Activated CD8-positive, alpha-beta T cell treated with anti-CD3 and anti-CD28 coated beads for 36 hours (primary cell): ENCODE data around the gene PTPRD. TPM values are rescaled to one million over a fixed set of nuclear protein-coding genes. Genes with fewer than 3 reads are reported as not detected.

Experiments used
- ATAC-seq: fragments of 200-7000 bp; cut with Tn5 transposase; one replicate; pipeline ENCODE4 v1.10.0; 2021; ENCODE audit warnings: mild to moderate bottlenecking, moderate library complexity
- CTCF ChIA-PET: fragments of 350-600 bp; sonication (Branson Sonifier 250); formaldehyde crosslinking; loops from one replicate; lab custom pipeline; 2021; ENCODE audit warnings: antibody characterized with exemption; lab: Charles Lee
- POLR2A ChIA-PET: fragments of 350-600 bp; sonication (Branson Sonifier 250); formaldehyde crosslinking; loops from one replicate; lab custom pipeline; 2021; ENCODE audit warnings: antibody characterized with exemption; lab: Charles Lee
- DNase-seq: peaks from one replicate; pipeline ENCODE4 v3.0.0-alpha.2; 2020
- H3K27ac Mint-ChIP-seq: one replicate; pipeline ENCODE4 v1.8.0; 2021; ENCODE audit warnings: mild to moderate bottlenecking, mixed read lengths
- H3K27me3 Mint-ChIP-seq: one replicate; pipeline ENCODE4 v1.8.0; 2021; ENCODE audit warnings: mixed read lengths
- H3K36me3 Mint-ChIP-seq: one replicate; pipeline ENCODE4 v1.8.0; 2021; ENCODE audit warnings: low read depth, mixed read lengths
- H3K4me1 Mint-ChIP-seq: one replicate; pipeline ENCODE4 v1.8.0; 2021; ENCODE audit warnings: low read depth, mixed read lengths
- H3K4me3 Mint-ChIP-seq: one replicate; pipeline ENCODE4 v1.8.0; 2021; ENCODE audit warnings: mild to moderate bottlenecking, moderate library complexity, mixed read lengths
- H3K9me3 Mint-ChIP-seq: one replicate; pipeline ENCODE4 v1.8.0; 2021; ENCODE audit warnings: mixed read lengths
- CTCF ChIP-seq: fragments of 200-600 bp; IDR thresholded peaks from one replicate; pipeline ENCODE4 v1.8.0; 2022; ENCODE audit warnings: antibody characterized with exemption, mild to moderate bottlenecking
- intact Hi-C: fragments of 100-400 bp; cut with micrococcal nuclease; formaldehyde crosslinking; loops from one replicate; pipeline ENCODE4 v1.10.0; 2022
- total RNA-seq, 2 experiments: library from RNA; stranded (reverse); gene quantifications; one replicate each; pipeline ENCODE4 v1.2.3, GENCODE V29; 2021

Gene PTPRD
- total RNA-seq, 2 experiments from 2014 or later: not detected

DNA sequence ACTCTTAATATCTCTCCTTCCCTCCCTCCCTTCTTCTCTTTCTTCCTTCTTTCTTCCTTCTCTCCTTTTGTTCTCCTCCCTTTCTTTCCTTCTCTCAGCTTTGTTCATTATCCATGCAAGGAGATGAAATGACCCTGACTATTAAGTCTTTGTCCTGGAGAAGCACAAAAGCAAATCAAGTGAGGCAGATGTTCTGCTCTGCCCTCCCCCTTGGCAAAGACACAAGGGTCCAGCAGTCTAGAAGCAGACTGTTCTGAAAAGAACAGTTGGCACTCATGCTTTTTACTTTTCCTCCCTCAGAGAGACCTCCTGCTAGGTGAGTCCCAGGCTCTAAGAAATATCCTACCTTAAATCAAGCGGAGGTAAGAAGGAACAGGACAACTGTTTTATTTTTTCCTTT is 1745.7 kb downstream of the PTPRD start:
- Mint-ChIP-seq H3K4me3 (no peak overlapping the region), H3K4me1 (no peaks in the 10 kb centered on the region), H3K9me3 (no peaks in the 10 kb centered on the region), H3K36me3 (no peaks in the 10 kb centered on the region), H3K27ac (no peak overlapping the region), H3K27me3 (peaks cover 1% of the 10 kb centered on the region)
- ChIA-PET CTCF (no interaction called here), POLR2A (no interaction called here)
- intact Hi-C loops: no loop called here
- ATAC-seq (no peak), DNase-seq (no peak)
- TF ChIP-seq CTCF: no peak

GRCh38 chr9:8864545-8864896 is 1748.3 kb downstream of the PTPRD start:
- CTCF ChIA-PET: no interaction called here
- Mint-ChIP-seq H3K4me3 (no peak overlapping the region), H3K36me3 (no peaks in the 10 kb centered on the region), H3K27ac (no peak overlapping the region), H3K4me1 (no peaks in the 10 kb centered on the region), H3K9me3 (no peaks in the 10 kb centered on the region), H3K27me3 (peaks cover 2% of the 10 kb centered on the region)
- intact Hi-C loops: no loop called here
- POLR2A ChIA-PET: no interaction called here
- TF ChIP-seq CTCF: no peak
- no peak for ATAC-seq
- no peak for DNase-seq

- Mint-ChIP-seq H3K4me3 (no peak overlapping the region), H3K9me3 (no peaks in the 10 kb centered on the region), H3K4me1 (no peaks in the 10 kb centered on the region), H3K27me3 (peaks cover 7% of the 10 kb centered on the region), H3K36me3 (no peaks in the 10 kb centered on the region), H3K27ac (no peak overlapping the region)
- ATAC-seq (no peak), DNase-seq (no peak)
- POLR2A ChIA-PET: no interaction called here
- no peak for TF ChIP-seq CTCF
- CTCF ChIA-PET: no interaction called here
- intact Hi-C loops: no loop called here
These were observed 1748.8 kb downstream of the PTPRD start for GRCh38 chr9:8863886-8864544.

DNA sequence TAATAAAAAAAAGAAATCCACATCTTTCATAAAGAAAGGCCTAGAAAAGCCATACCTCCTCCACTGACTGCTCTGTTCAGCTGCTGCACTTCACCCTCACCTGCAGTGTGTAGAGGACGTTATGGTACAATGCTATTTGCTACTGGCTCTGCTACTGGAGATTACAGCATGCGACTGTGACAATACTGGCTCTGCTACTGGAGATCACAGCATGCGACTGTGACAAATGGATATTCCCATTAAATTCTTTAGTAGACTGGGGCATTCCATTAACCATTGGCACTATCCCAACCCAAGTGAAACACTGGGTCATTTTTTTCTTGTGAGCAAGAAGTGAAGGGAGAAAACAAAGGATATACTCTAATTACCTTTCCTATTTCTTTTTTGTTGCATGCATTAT is 1749.7 kb downstream of the PTPRD start:
- H3K4me1 Mint-ChIP-seq: no peaks in the 10 kb centered on the region
- intact Hi-C loops: no loop called here
- no peak for DNase-seq
- no peaks in the 10 kb centered on the region for H3K36me3 Mint-ChIP-seq
- no peak for ATAC-seq
- no peak for TF ChIP-seq CTCF
- no peaks in the 10 kb centered on the region for H3K9me3 Mint-ChIP-seq
- CTCF ChIA-PET: no interaction called here
- peaks cover 14% of the 10 kb centered on the region for H3K27me3 Mint-ChIP-seq
- H3K27ac Mint-ChIP-seq: no peak overlapping the region
- H3K4me3 Mint-ChIP-seq: no peak overlapping the region
- POLR2A ChIA-PET: no interaction called here

DNA sequence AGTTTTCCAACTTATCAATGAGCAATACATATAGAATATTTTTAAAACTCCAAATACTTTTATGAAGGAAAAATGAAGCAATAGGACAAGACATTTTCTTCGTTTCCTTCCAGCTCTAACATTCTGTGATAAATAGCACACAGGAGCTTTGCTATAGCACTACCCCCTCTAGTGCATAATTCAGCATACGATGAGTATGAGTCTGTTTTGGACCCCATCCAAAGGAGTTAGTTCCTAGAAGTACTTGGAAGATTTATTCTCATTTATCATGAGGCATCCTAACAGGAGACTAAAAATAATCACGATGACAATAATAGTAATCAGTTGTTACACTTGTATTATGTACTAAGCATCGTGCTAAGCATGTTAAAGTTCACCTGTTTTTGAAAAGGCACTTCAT is 1751.9 kb downstream of the PTPRD start:
- H3K4me3 Mint-ChIP-seq: no peak overlapping the region
- DNase-seq (no peak), ATAC-seq (no peak)
- peaks cover 7% of the 10 kb centered on the region for H3K4me1 Mint-ChIP-seq
- intact Hi-C loops: no loop called here
- CTCF ChIA-PET: no interaction called here
- H3K27me3 Mint-ChIP-seq: peaks cover 26% of the 10 kb centered on the region
- no peaks in the 10 kb centered on the region for H3K9me3 Mint-ChIP-seq
- H3K27ac Mint-ChIP-seq: no peak overlapping the region
- no peaks in the 10 kb centered on the region for H3K36me3 Mint-ChIP-seq
- TF ChIP-seq CTCF: no peak
- POLR2A ChIA-PET: interaction anchor here (0.7 kb wide), 1 partner anchor 40 kb away, joined by 3 read pairs; no protein-coding TSS in a partner anchor
